WTC11 (cell line): ENCODE results near the gene SLC36A4.
A peak's percentile ranks its signal among the peaks of the same experiment; 100 is the strongest.

ENCODE experiments used
- ATF1 ChIP-seq: sonication (generic); formaldehyde crosslinking; IDR thresholded peaks from 2 replicates; pipeline ENCODE4 v1.8.1; 2023; ENCODE audit warnings: mild to moderate bottlenecking, moderate library complexity, missing genetic modification reagents
- CTCF ChIP-seq: fragments of 200-600 bp; IDR thresholded peaks from 2 replicates; pipeline ENCODE4 v1.8.0; 2022; ENCODE audit warnings: antibody characterized with exemption
- IRF2 ChIP-seq: sonication (generic); formaldehyde crosslinking; IDR thresholded peaks from 2 replicates; pipeline ENCODE4 v1.8.0; 2022; ENCODE audit warnings: low read depth, missing genetic modification reagents, borderline replicate concordance
- JUN ChIP-seq: sonication (generic); formaldehyde crosslinking; IDR thresholded peaks from 2 replicates; pipeline ENCODE4 v1.8.0; 2023; ENCODE audit warnings: mild to moderate bottlenecking, missing genetic modification reagents
- SP1 ChIP-seq: sonication (generic); formaldehyde crosslinking; conservative IDR thresholded peaks from 2 replicates; pipeline ENCODE4 v1.8.1; 2022; ENCODE audit warnings: missing genetic modification reagents
- TCF7 ChIP-seq: sonication (generic); formaldehyde crosslinking; IDR thresholded peaks from 2 replicates; pipeline ENCODE4 v1.8.0; 2022; ENCODE audit warnings: mild to moderate bottlenecking, low read depth, missing genetic modification reagents, moderate library complexity
- ZBTB21 ChIP-seq: sonication (generic); formaldehyde crosslinking; IDR thresholded peaks from 2 replicates; pipeline ENCODE4 v1.8.1; 2023; ENCODE audit warnings: mild to moderate bottlenecking, missing genetic modification reagents, borderline replicate concordance
- ZNF138 ChIP-seq: sonication (generic); formaldehyde crosslinking; conservative IDR thresholded peaks from 2 replicates; pipeline ENCODE4 v1.8.1; 2022; ENCODE audit warnings: mild to moderate bottlenecking, moderate library complexity, missing genetic modification reagents
- ZNF232 ChIP-seq: sonication (generic); formaldehyde crosslinking; IDR thresholded peaks from 2 replicates; pipeline ENCODE4 v1.8.0; 2022; ENCODE audit warnings: mild to moderate bottlenecking, missing genetic modification reagents
- ZNF263 ChIP-seq: sonication (generic); formaldehyde crosslinking; IDR thresholded peaks from 2 replicates; pipeline ENCODE4 v1.8.1; 2022; ENCODE audit warnings: low read depth, mild to moderate bottlenecking, moderate library complexity, missing genetic modification reagents
- TF ChIP-seq, protein P1 (sequence below): sonication (generic); formaldehyde crosslinking; IDR thresholded peaks from 2 replicates; pipeline ENCODE4 v1.8.0; 2023; ENCODE audit warnings: missing genetic modification reagents, mild to moderate bottlenecking, borderline replicate concordance
- TF ChIP-seq, protein P2 (sequence below): sonication (generic); formaldehyde crosslinking; IDR thresholded peaks from 2 replicates; pipeline ENCODE4 v1.8.0; 2022; ENCODE audit warnings: mild to moderate bottlenecking, missing genetic modification reagents

GRCh38 chr11:93234602-93235207 lies 36.9 kb upstream of the SLC36A4 start:
- peak; percentile 55; the same call in 1 of the 2 replicates for TF ChIP-seq CTCF
- TF ChIP-seq, protein P1, sequence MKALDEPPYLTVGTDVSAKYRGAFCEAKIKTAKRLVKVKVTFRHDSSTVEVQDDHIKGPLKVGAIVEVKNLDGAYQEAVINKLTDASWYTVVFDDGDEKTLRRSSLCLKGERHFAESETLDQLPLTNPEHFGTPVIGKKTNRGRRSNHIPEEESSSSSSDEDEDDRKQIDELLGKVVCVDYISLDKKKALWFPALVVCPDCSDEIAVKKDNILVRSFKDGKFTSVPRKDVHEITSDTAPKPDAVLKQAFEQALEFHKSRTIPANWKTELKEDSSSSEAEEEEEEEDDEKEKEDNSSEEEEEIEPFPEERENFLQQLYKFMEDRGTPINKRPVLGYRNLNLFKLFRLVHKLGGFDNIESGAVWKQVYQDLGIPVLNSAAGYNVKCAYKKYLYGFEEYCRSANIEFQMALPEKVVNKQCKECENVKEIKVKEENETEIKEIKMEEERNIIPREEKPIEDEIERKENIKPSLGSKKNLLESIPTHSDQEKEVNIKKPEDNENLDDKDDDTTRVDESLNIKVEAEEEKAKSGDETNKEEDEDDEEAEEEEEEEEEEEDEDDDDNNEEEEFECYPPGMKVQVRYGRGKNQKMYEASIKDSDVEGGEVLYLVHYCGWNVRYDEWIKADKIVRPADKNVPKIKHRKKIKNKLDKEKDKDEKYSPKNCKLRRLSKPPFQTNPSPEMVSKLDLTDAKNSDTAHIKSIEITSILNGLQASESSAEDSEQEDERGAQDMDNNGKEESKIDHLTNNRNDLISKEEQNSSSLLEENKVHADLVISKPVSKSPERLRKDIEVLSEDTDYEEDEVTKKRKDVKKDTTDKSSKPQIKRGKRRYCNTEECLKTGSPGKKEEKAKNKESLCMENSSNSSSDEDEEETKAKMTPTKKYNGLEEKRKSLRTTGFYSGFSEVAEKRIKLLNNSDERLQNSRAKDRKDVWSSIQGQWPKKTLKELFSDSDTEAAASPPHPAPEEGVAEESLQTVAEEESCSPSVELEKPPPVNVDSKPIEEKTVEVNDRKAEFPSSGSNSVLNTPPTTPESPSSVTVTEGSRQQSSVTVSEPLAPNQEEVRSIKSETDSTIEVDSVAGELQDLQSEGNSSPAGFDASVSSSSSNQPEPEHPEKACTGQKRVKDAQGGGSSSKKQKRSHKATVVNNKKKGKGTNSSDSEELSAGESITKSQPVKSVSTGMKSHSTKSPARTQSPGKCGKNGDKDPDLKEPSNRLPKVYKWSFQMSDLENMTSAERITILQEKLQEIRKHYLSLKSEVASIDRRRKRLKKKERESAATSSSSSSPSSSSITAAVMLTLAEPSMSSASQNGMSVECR (CRISPR knock-in tag), result no peak
- TF ChIP-seq JUN (CRISPR knock-in tag), result no peak
- TF ChIP-seq ZBTB21 (CRISPR knock-in tag), result no peak
- TF ChIP-seq IRF2 (CRISPR knock-in tag), result no peak
- no peak for TF ChIP-seq ATF1
- TF ChIP-seq, protein P2, sequence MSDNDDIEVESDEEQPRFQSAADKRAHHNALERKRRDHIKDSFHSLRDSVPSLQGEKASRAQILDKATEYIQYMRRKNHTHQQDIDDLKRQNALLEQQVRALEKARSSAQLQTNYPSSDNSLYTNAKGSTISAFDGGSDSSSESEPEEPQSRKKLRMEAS (CRISPR knock-in tag), result no peak
- TF ChIP-seq ZNF263 (CRISPR knock-in tag), result no peak
- no peak for TF ChIP-seq SP1 (CRISPR knock-in tag)
- no peak for TF ChIP-seq ZNF138 (CRISPR knock-in tag)
- no peak for TF ChIP-seq TCF7 (CRISPR knock-in tag)
- TF ChIP-seq ZNF232 (CRISPR knock-in tag), result no peak
